Inflammatory macrophage treated with lipopolysaccharide for 4 hours (primary cell): ENCODE data around the gene ULK1.
A peak's percentile ranks its signal among the peaks of the same experiment; 100 is the strongest.

Source experiments
- DNase-seq: peaks from one replicate; pipeline ENCODE4 v3.0.0-alpha.2; 2020

The ULK1 gene

GRCh38 chr12:131892711-131893604 is 1.5 kb upstream of the ULK1 start:
- no peak for DNase-seq

- DNase-seq: no peak
Measured at GRCh38 chr12:131893605-131894312, 663 bp upstream of the ULK1 start.

- DNase-seq: no peak
Measured at GRCh38 chr12:131894981-131895639, 688 bp downstream of the ULK1 start.

GRCh38 chr12:131895640-131896079 is 1.2 kb downstream of the ULK1 start:
- DNase-seq: no peak

GRCh38 chr12:131896080-131896810 is 1.8 kb downstream of the ULK1 start:
- peak; percentile 77 for DNase-seq

- DNase-seq: no peak
Measured at GRCh38 chr12:131896811-131897270, 2.4 kb downstream of the ULK1 start.

- no peak for DNase-seq
Measured at GRCh38 chr12:131897276-131897675, 2.9 kb downstream of the ULK1 start.

GRCh38 chr12:131897875-131898274 is 3.5 kb downstream of the ULK1 start:
- DNase-seq: no peak

GRCh38 chr12:131900397-131900796 is 6.0 kb downstream of the ULK1 start:
- DNase-seq: no peak

- DNase-seq: no peak
Measured at GRCh38 chr12:131901431-131902331, 7.3 kb downstream of the ULK1 start.

GRCh38 chr12:131902332-131903241 is 8.2 kb downstream of the ULK1 start:
- DNase-seq: no peak

GRCh38 chr12:131903270-131904255 is 9.1 kb downstream of the ULK1 start:
- DNase-seq: no peak

- DNase-seq: no peak
Measured at GRCh38 chr12:131904346-131904745, 9.9 kb downstream of the ULK1 start.

GRCh38 chr12:131905081-131905629 is 10.7 kb downstream of the ULK1 start:
- DNase-seq: no peak

GRCh38 chr12:131905630-131906091 is 11.2 kb downstream of the ULK1 start:
- DNase-seq: no peak

GRCh38 chr12:131907379-131908091 is 13.1 kb downstream of the ULK1 start:
- no peak for DNase-seq

- DNase-seq: no peak
Measured at GRCh38 chr12:131908092-131909080, 14.0 kb downstream of the ULK1 start.
